ENCODE measurements around the gene LLGL2. TPM values are rescaled to one million over a fixed set of nuclear protein-coding genes. Genes with fewer than 3 reads are reported as not detected.

LLGL2 gene
- total RNA-seq, 1 donor from 2014 or later: 14.8 TPM

- H3K4me3 Mint-ChIP-seq (ENCODE audit: unreplicated experiment): no peak overlapping the region
- H3K27me3 Mint-ChIP-seq (ENCODE audit: low read depth, unreplicated experiment): peaks cover 6% of the 10 kb centered on the region
- Histone ChIP-seq H3K4me3 (ENCODE audit: insufficient read depth, low read depth, low read length) (no peak overlapping the region), H2AFZ (ENCODE audit: low read depth, low read length) (no peak overlapping the region), H3K9me3 (ENCODE audit: insufficient read depth, low read depth, low read length) (no peaks in the 10 kb centered on the region), H3K36me3 (ENCODE audit: insufficient read depth, low read length) (no peaks in the 10 kb centered on the region), H4K20me1 (ENCODE audit: insufficient read depth, low read length) (peaks cover 28% of the 10 kb centered on the region), H3K79me2 (ENCODE audit: insufficient read depth, low read length) (peaks cover 6% of the 10 kb centered on the region), H3K4me2 (ENCODE audit: low read length) (no peak overlapping the region), H3K9ac (ENCODE audit: low read length) (no peak overlapping the region), H3K27ac (ENCODE audit: low read depth, low read length) (no peak overlapping the region), H3K27me3 (ENCODE audit: insufficient read depth, low read length) (peaks cover 13% of the 10 kb centered on the region), H3K4me1 (ENCODE audit: insufficient read depth, low read length) (peaks cover 10% of the 10 kb centered on the region)
- H3K27ac Mint-ChIP-seq (ENCODE audit: unreplicated experiment): no peak overlapping the region
- peaks cover 8% of the 10 kb centered on the region for H3K4me1 Mint-ChIP-seq (ENCODE audit: low read depth, unreplicated experiment)
- FAIRE-seq: no peak
- DNase-seq (ENCODE audit: low read depth): peak; percentile 59
- TF ChIP-seq, protein P1, sequence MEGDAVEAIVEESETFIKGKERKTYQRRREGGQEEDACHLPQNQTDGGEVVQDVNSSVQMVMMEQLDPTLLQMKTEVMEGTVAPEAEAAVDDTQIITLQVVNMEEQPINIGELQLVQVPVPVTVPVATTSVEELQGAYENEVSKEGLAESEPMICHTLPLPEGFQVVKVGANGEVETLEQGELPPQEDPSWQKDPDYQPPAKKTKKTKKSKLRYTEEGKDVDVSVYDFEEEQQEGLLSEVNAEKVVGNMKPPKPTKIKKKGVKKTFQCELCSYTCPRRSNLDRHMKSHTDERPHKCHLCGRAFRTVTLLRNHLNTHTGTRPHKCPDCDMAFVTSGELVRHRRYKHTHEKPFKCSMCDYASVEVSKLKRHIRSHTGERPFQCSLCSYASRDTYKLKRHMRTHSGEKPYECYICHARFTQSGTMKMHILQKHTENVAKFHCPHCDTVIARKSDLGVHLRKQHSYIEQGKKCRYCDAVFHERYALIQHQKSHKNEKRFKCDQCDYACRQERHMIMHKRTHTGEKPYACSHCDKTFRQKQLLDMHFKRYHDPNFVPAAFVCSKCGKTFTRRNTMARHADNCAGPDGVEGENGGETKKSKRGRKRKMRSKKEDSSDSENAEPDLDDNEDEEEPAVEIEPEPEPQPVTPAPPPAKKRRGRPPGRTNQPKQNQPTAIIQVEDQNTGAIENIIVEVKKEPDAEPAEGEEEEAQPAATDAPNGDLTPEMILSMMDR (IDR thresholded peaks at IDR 0.05; ENCODE audit: insufficient read depth, low read depth, low read length): no peak
- no peak for TF ChIP-seq EZH2 (IDR thresholded peaks at IDR 0.05; ENCODE audit: insufficient read depth, low read length)
- peaks cover 4% of the 10 kb centered on the region for H3K9me3 Mint-ChIP-seq (ENCODE audit: unreplicated experiment)
- peaks cover 11% of the 10 kb centered on the region for H3K36me3 Mint-ChIP-seq (ENCODE audit: low read depth, unreplicated experiment)
These were observed 3.4 kb upstream of the LLGL2 start for GRCh38 chr17:75521951-75522727.

GRCh38 chr17:75523647-75524046 lies 1.9 kb upstream of the LLGL2 start:
- H3K27me3 ChIP-seq (ENCODE audit: insufficient read depth, low read length): peaks cover 14% of the 10 kb centered on the region
- H3K4me2 ChIP-seq (ENCODE audit: low read length): no peak overlapping the region
- peaks cover 3% of the 10 kb centered on the region for H3K4me1 Mint-ChIP-seq (ENCODE audit: low read depth, unreplicated experiment)
- TF ChIP-seq EZH2 (IDR thresholded peaks at IDR 0.05; ENCODE audit: insufficient read depth, low read length): no peak
- TF ChIP-seq, protein P1 (IDR thresholded peaks at IDR 0.05; ENCODE audit: insufficient read depth, low read depth, low read length): no peak
- H3K4me3 ChIP-seq (ENCODE audit: insufficient read depth, low read depth, low read length): no peak overlapping the region
- H3K9me3 Mint-ChIP-seq (ENCODE audit: unreplicated experiment): no peaks in the 10 kb centered on the region
- H3K27ac ChIP-seq (ENCODE audit: low read depth, low read length): no peak overlapping the region
- peaks cover 7% of the 10 kb centered on the region for H3K27me3 Mint-ChIP-seq (ENCODE audit: low read depth, unreplicated experiment)
- H3K9me3 ChIP-seq (ENCODE audit: insufficient read depth, low read depth, low read length): no peaks in the 10 kb centered on the region
- no peaks in the 10 kb centered on the region for H3K36me3 ChIP-seq (ENCODE audit: insufficient read depth, low read length)
- H3K27ac Mint-ChIP-seq (ENCODE audit: unreplicated experiment): no peak overlapping the region
- peaks cover 7% of the 10 kb centered on the region for H3K4me1 ChIP-seq (ENCODE audit: insufficient read depth, low read length)
- FAIRE-seq: no peak
- H3K36me3 Mint-ChIP-seq (ENCODE audit: low read depth, unreplicated experiment): peaks cover 6% of the 10 kb centered on the region
- H2AFZ ChIP-seq (ENCODE audit: low read depth, low read length): no peak overlapping the region
- no peak overlapping the region for H3K9ac ChIP-seq (ENCODE audit: low read length)
- DNase-seq (ENCODE audit: low read depth): no peak
- peaks cover 14% of the 10 kb centered on the region for H4K20me1 ChIP-seq (ENCODE audit: insufficient read depth, low read length)
- no peaks in the 10 kb centered on the region for H3K79me2 ChIP-seq (ENCODE audit: insufficient read depth, low read length)
- H3K4me3 Mint-ChIP-seq (ENCODE audit: unreplicated experiment): no peak overlapping the region

Data from astrocyte (in vitro differentiated cells and primary cell).